GM12891 (cell line): Measurements from ENCODE around the gene ACAD10.

Experiments
- PAX5 ChIP-seq: IDR thresholded peaks from 2 replicates; pipeline ENCODE4 v1.6.1; 2011; ENCODE audit warnings: low read length, moderate library complexity, mild to moderate bottlenecking; ENCODE audit not compliant: insufficient read depth, severe bottlenecking
- POLR2A ChIP-seq: IDR thresholded peaks from 2 replicates; pipeline ENCODE4 v1.6.1; 2011; ENCODE audit warnings: low read depth, low read length, control low read depth
- POLR2AphosphoS5 ChIP-seq: IDR thresholded peaks from 2 replicates; pipeline ENCODE4 v1.6.1; 2011; ENCODE audit warnings: low read depth, low read length, control low read depth
- POU2F2 ChIP-seq: IDR thresholded peaks from 2 replicates; pipeline ENCODE4 v1.6.1; 2011; ENCODE audit warnings: low read depth, mild to moderate bottlenecking, control low read depth, low read length, moderate library complexity
- SPI1 ChIP-seq: IDR thresholded peaks from 2 replicates; pipeline ENCODE4 v1.6.1; 2011; ENCODE audit warnings: low read depth, low read length, control low read depth
- TAF1 ChIP-seq: IDR thresholded peaks from 2 replicates; pipeline ENCODE4 v1.6.1; 2011; ENCODE audit warnings: low read depth, low read length, control low read depth

GRCh38 chr12:111792155-111792855 lies 106.5 kb downstream of the ACAD10 start:
- TF ChIP-seq POLR2AphosphoS5 (no peak), POLR2A (no peak), PAX5 (no peak), TAF1 (no peak), SPI1 (no peak), POU2F2 (no peak)
